ENCODE results near the gene TMEM82.
A peak's percentile ranks its signal among the peaks of the same experiment; 100 is the strongest.

TMEM82 gene

DNA sequence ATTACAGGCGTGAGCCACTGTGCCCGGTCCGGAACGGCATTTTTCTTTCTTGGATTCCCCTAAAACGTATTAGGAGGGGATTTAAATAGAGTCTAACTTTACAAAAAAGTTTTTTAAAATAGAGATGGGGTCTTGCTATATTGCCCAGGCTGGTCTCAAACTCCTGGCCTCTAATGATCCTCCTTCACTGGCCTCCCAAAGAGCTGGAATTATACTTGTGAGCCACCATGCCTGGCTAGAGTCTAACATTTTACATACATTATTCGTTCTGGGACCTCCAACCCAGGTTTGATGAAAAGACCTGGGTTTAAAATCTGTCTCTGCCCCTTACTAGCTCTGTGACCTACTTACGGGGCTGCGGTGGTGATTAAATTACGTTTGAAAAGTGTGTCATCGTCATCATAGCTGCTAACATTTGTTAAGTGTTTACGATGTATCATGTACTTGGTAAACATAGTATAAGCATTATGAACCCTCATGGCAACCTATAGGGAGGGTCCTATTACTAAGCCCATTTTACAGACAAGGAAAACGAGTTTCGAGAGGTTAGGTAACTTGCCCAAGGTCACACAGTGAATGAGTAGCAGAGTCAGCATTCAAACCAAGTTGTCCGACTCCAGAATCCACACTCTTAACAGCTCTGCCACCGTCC is 33.7 kb upstream of the TMEM82 start:
- no peak for DNase-seq (ENCODE audit: low read depth)
- H3K4me3 ChIP-seq (replicated peaks; ENCODE audit: low read depth, low read length): no peak overlapping the region
- TF ChIP-seq, protein P1, sequence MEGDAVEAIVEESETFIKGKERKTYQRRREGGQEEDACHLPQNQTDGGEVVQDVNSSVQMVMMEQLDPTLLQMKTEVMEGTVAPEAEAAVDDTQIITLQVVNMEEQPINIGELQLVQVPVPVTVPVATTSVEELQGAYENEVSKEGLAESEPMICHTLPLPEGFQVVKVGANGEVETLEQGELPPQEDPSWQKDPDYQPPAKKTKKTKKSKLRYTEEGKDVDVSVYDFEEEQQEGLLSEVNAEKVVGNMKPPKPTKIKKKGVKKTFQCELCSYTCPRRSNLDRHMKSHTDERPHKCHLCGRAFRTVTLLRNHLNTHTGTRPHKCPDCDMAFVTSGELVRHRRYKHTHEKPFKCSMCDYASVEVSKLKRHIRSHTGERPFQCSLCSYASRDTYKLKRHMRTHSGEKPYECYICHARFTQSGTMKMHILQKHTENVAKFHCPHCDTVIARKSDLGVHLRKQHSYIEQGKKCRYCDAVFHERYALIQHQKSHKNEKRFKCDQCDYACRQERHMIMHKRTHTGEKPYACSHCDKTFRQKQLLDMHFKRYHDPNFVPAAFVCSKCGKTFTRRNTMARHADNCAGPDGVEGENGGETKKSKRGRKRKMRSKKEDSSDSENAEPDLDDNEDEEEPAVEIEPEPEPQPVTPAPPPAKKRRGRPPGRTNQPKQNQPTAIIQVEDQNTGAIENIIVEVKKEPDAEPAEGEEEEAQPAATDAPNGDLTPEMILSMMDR (IDR thresholded peaks at IDR 0.05; ENCODE audit: low read length, missing control alignments): no peak

DNA sequence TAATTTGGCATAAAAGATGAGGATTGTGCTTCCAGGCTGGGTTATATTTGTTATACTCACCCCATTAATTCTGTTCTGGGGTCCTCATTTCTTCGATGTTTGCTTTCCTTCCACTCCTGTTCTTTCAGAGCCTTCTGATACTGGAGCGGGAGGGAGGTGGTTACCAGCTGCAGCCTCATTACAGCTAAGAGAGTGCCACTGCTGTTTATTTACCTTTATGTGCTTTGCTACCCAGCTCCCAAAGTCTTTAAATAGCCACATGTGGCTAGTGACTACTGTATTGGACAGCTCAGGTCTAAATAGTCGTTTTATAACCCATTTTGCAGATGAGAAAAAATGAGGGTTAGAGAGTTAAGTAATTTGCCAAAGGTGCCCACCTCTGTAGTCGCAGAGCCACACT is 33.1 kb upstream of the TMEM82 start:
- no peak for DNase-seq (ENCODE audit: low read depth)
- H3K4me3 ChIP-seq (replicated peaks; ENCODE audit: low read depth, low read length): no peak overlapping the region
- TF ChIP-seq, protein P1 (IDR thresholded peaks at IDR 0.05; ENCODE audit: low read length, missing control alignments): no peak

DNA sequence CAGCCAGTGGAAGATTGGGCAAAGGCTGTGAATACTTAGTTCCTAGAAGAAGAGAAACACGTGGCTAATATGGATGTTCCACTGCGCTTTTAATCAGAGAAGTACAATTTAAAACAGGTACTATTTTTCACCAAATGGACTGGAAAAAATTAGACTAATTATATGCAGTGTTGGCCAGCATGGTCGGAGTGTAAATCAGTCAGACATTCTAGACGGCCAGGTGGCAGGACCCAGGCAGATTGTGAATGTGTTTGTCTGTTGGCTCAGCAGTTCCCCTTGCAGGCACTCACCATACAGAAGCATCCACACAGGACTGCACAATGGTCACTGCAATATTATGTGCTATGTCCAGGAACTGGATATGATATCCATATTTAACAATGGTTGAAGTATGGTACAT is 30.1 kb upstream of the TMEM82 start:
- no peak overlapping the region for H3K4me3 ChIP-seq (replicated peaks; ENCODE audit: low read depth, low read length)
- no peak for DNase-seq (ENCODE audit: low read depth)
- TF ChIP-seq, protein P1 (IDR thresholded peaks at IDR 0.05; ENCODE audit: low read length, missing control alignments): no peak

DNA sequence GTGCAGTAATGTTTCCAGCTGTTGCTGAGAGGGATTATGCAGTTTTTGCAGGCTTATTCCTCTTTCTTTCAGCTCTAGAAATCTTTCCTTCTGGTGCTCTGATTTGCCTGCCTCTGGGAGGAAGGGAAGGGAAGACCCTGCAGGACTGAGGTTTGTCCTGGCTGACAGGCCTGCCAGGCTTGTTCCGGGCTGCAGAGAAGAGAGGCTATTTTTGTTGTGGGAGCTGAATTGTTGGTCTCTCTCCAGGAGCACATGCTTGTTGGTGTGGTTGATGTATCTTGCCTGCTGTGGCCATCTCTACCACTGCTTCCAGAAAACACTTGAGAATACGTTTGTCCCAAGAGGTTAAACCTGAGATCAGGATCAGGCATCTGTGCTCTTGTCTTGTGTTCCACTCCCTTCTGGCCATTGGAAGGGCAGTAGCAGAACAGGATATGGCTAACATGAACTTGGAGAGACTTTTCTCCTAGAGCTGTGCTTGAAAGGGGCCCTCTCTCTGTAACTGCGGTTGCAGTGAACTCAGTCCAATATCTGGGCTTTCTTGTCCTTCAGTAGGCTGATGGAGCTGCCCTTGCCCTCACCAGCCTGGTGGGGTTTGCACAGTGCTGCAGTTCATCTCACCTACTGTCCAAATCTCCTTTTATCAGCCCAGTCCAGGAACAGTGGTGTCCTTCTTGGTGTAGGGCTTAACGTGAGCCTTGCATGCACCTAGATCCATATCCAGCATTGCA is 27.7 kb upstream of the TMEM82 start:
- TF ChIP-seq, protein P1 (IDR thresholded peaks at IDR 0.05; ENCODE audit: low read length, missing control alignments): no peak
- peak; percentile 71 for DNase-seq (ENCODE audit: low read depth)
- no peak overlapping the region for H3K4me3 ChIP-seq (replicated peaks; ENCODE audit: low read depth, low read length)

DNA sequence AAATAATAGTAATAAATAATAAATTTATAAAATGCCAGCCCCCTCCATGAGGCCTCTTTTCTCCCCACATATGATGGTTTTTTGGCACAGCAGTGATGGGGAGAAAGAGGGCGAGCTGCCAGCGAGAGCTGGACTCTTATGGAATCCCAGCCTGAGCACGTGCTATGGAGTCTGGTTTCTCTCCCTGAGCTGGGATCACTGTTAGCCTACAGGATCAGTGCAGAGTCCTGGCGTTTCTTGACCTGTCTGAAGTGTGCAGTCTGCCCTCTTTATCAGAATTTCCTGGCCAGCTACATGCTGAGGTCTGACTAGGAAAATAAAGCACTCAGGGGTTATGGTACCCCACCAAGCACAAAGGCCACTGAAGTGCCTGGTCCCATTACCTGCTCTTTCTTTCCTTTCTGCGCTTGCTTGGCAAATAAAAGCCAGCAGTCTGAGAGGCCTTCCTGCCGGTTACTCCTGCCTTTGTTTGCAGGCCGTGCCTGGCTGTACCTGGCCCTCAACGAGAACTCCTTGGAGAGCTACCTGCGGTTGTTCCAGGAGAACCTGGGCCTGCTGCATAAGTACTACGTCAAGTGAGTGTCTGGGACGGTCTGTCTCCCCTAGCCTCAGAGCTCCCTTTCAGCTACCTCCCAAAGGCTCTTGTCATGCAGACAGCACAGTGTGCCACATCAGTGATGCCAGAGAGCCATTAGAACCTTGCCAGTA is 24.7 kb upstream of the TMEM82 start:
- H3K4me3 ChIP-seq (replicated peaks; ENCODE audit: low read depth, low read length): no peak overlapping the region
- DNase-seq (ENCODE audit: low read depth): no peak
- TF ChIP-seq, protein P1 (IDR thresholded peaks at IDR 0.05; ENCODE audit: low read length, missing control alignments): no peak

DNA sequence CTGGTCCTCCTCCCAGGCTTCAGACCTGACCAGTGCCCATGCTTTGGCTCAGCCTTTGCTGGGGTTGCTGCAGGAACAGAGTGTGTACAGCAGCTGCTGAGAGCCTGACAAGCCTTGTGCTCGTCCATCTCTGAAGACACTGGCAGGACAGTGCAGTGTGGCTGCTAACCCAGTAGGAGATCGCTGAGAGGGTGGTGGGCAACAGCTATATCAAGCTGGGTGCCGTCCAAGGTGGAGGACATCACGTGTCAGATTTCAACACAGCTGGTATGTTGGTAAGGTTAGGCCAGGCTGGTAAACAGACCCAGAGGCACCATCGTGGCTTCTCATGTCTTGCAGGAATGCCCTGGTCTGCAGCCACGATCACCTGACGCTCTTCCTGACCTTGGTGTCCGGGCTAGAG is 24.1 kb upstream of the TMEM82 start:
- TF ChIP-seq, protein P1 (IDR thresholded peaks at IDR 0.05; ENCODE audit: low read length, missing control alignments): no peak
- no peak for DNase-seq (ENCODE audit: low read depth)
- H3K4me3 ChIP-seq (replicated peaks; ENCODE audit: low read depth, low read length): no peak overlapping the region
